ENCODE results near the gene GAA.
"Not testable (repeated sequence)": the region's sequence is repeated elsewhere in the genome, so short reads cannot be mapped to it uniquely, and the experiment has no call there.

The GAA gene

GRCh38 chr17:80083136-80083661, 18.2 kb upstream of the GAA start:
- DNase-seq (ENCODE audit: low read depth): no peak

GRCh38 chr17:80084773-80085172, 16.6 kb upstream of the GAA start:
- no peak for DNase-seq (ENCODE audit: low read depth)

- DNase-seq (ENCODE audit: low read depth): no peak
Observed at GRCh38 chr17:80086081-80086480, 15.3 kb upstream of the GAA start.

GRCh38 chr17:80086616-80087015, 14.8 kb upstream of the GAA start:
- no peak for DNase-seq (ENCODE audit: low read depth)

- no peak for DNase-seq (ENCODE audit: low read depth)
Observed at GRCh38 chr17:80087346-80088265, 13.8 kb upstream of the GAA start.

GRCh38 chr17:80089762-80090161, 11.6 kb upstream of the GAA start:
- no peak for DNase-seq (ENCODE audit: low read depth)

- not testable (repeated sequence) for DNase-seq (ENCODE audit: low read depth)
Observed at GRCh38 chr17:80090164-80090563, 11.2 kb upstream of the GAA start.

GRCh38 chr17:80091376-80091775, 10.0 kb upstream of the GAA start:
- DNase-seq (ENCODE audit: low read depth): no peak

GRCh38 chr17:80092959-80093358, 8.4 kb upstream of the GAA start:
- DNase-seq (ENCODE audit: low read depth): no peak

- DNase-seq (ENCODE audit: low read depth): no peak
Observed at GRCh38 chr17:80095038-80095843, 6.1 kb upstream of the GAA start.

GRCh38 chr17:80095844-80096475, 5.4 kb upstream of the GAA start:
- no peak for DNase-seq (ENCODE audit: low read depth)

GRCh38 chr17:80096561-80097021, 4.8 kb upstream of the GAA start:
- no peak for DNase-seq (ENCODE audit: low read depth)

- DNase-seq (ENCODE audit: low read depth): no peak
Observed at GRCh38 chr17:80097127-80097621, 4.2 kb upstream of the GAA start.

GRCh38 chr17:80097844-80098691, 3.3 kb upstream of the GAA start:
- no peak for DNase-seq (ENCODE audit: low read depth)

- no peak for DNase-seq (ENCODE audit: low read depth)
Observed at GRCh38 chr17:80099291-80100034, 1.9 kb upstream of the GAA start.

GRCh38 chr17:80100035-80100323, 1.4 kb upstream of the GAA start:
- DNase-seq (ENCODE audit: low read depth): no peak

- DNase-seq (ENCODE audit: low read depth): no peak
Observed at GRCh38 chr17:80101946-80102663, 724 bp downstream of the GAA start.

- DNase-seq (ENCODE audit: low read depth): no peak
Observed at GRCh38 chr17:80102664-80103448, 1.5 kb downstream of the GAA start.

- DNase-seq (ENCODE audit: low read depth): no peak
Observed at GRCh38 chr17:80103449-80104085, 2.2 kb downstream of the GAA start.
